Spleen (tissue), 11 donors: ENCODE results near the gene ELAVL2. TPM values are rescaled to one million over a fixed set of nuclear protein-coding genes. Genes with fewer than 3 reads are reported as not detected.

Experiments
- DNase-seq: peaks from one replicate; pipeline ENCODE4 v3.0.0-alpha.2; 2020
- H3K27ac ChIP-seq, 8 donors: fragments of 200-600 bp; sonication (generic) in 7 of 8; 1 replicate in 4 of 8; 2 replicates in 4 of 8; pipeline versions ENCODE4 v1.5.0 to v1.8.0; 2016 to 2021; ENCODE audit warnings: inconsistent platforms in 4 of 8, mild to moderate bottlenecking in 4 of 8, moderate library complexity in 1 of 8
- H3K27me3 ChIP-seq, 7 donors: fragments of 200-600 bp; sonication (generic) in 6 of 7; replicated peaks in 1 of 7; 1 replicate in 4 of 7; 2 replicates in 3 of 7; pipeline versions ENCODE4 v1.5.0 to v1.8.0; 2016 to 2021; ENCODE audit warnings: inconsistent platforms in 3 of 7, mild to moderate bottlenecking in 1 of 7
- H3K36me3 ChIP-seq, 6 donors: fragments of 200-600 bp; sonication (generic) in 5 of 6; 1 replicate in 4 of 6; 2 replicates in 2 of 6; pipeline versions ENCODE4 v1.5.0 to v1.8.0; 2016 to 2021; ENCODE audit warnings: inconsistent platforms in 2 of 6
- H3K4me1 ChIP-seq, 6 donors: fragments of 200-600 bp; sonication (generic) in 5 of 6; 1 replicate in 3 of 6; 2 replicates in 3 of 6; pipeline versions ENCODE4 v1.5.0 to v1.8.0; 2016 to 2021; ENCODE audit warnings: inconsistent platforms in 3 of 6
- H3K4me3 ChIP-seq, 8 donors: fragments of 200-600 bp; sonication (generic) in 7 of 8; 1 replicate in 4 of 8; 2 replicates in 4 of 8; pipeline versions ENCODE4 v1.5.0 to v1.8.0; 2016 to 2021; ENCODE audit warnings: inconsistent platforms in 4 of 8, mild to moderate bottlenecking in 4 of 8, moderate library complexity in 2 of 8
- H3K9me3 ChIP-seq, 8 donors: fragments of 200-600 bp; sonication (generic) in 7 of 8; 1 replicate in 4 of 8; 2 replicates in 4 of 8; pipeline versions ENCODE4 v1.5.0 to v1.8.0; 2016 to 2021; ENCODE audit warnings: inconsistent platforms in 4 of 8
- CTCF ChIP-seq, 11 experiments: fragments of 200-600 bp in 7 of 11; fragments of 450-650 bp in 4 of 11; sonication (generic) in 4 of 11; IDR thresholded peaks in 8 of 11; conservative IDR thresholded peaks in 3 of 11; 1 replicate in 7 of 11; 2 replicates in 4 of 11; pipeline versions ENCODE4 v1.4.0 to v1.8.0; 2016 to 2021; ENCODE audit warnings: antibody characterized with exemption in 11 of 11, inconsistent platforms in 4 of 11, mild to moderate bottlenecking in 1 of 11
- POLR2A ChIP-seq, 3 donors: fragments of 450-650 bp; IDR thresholded peaks; one replicate each; pipeline ENCODE4 v1.5.1; 2017; ENCODE audit warnings: antibody characterized with exemption in 3 of 3, mild to moderate bottlenecking in 1 of 3
- POLR2AphosphoS5 ChIP-seq, 3 donors: sonication (generic); formaldehyde crosslinking; IDR thresholded peaks; one replicate each; pipeline ENCODE4 v1.5.1; 2017; ENCODE audit warnings: antibody characterized with exemption in 3 of 3
- WGBS, 5 donors: extraction: QIAGEN DNeasy Blood & Tissue Kit in 3 of 5; methylation state at CpG; one replicate each; pipeline versions ENCODE4 v1.1.5 to v1.1.7; 2013 to 2018; 5-methylcytosine and 5-hydroxymethylcytosine counted together
- intact Hi-C: fragments of 100-400 bp; cut with DNase I; formaldehyde crosslinking; loops from one replicate; pipeline ENCODE4 v1.15.0; 2023; ENCODE audit warnings: low total_unique reads
- polyA plus RNA-seq, 3 donors: library from polyadenylated mRNA; stranded (reverse); fragments of 200-250 nt; gene quantifications; one replicate each; pipeline ENCODE4 v1.2.1, GENCODE V29; 2013
- total RNA-seq, 7 donors: library from RNA; depleted of rRNA in 3 of 7; stranded (reverse); fragments of >200 nt in 3 of 7; fragmentation: NEBNext Ultra II Directional in 4 of 7; extraction: Animal tissue kit (Norgen Biotek cat#: 25700) in 4 of 7; gene quantifications; one replicate each; pipeline versions ENCODE4 v1.1.0 to v1.2.1, GENCODE V29; 2016 to 2021
- donor health status: healthy with polysubstance abuse.
- donor health status: DM: no; HTN: no; CAD: no; lungs with moderate emphysema.
- donor health status: DM: no; HTN: no; CAD: no.
- donor health status: Bipolar disorder and iron deficiency.
- donor health status: healthy.
- donor health status: DM: no; HTN: no; CAD: no.
- donor health status: DM: yes; HTN: yes; CAD: no.

The ELAVL2 gene
- total and polyA plus RNA-seq, 10 donors, result 0.02 to 0.12 (median 0.03) TPM; not detected in 7

- DNase-seq, result no peak
- H3K27me3 ChIP-seq, result no peaks in the 10 kb centered on the region
- WGBS, 5 donors, result 31 to 43% (median 37%) methylated on average over 2 of the region's 2 CpGs
- H3K4me1 ChIP-seq, result no peaks in the 10 kb centered on the region
- intact Hi-C loops, result no loop called here
- TF ChIP-seq POLR2A (IDR thresholded peaks at IDR 0.05) (no peak), POLR2AphosphoS5 (IDR thresholded peaks at IDR 0.05) (no peak), CTCF (IDR thresholded peaks at IDR 0.05 in 8 of 11, conservative IDR thresholded peaks at IDR 0.05 in 3 of 11) (no peak)
- no peak overlapping the region for H3K4me3 ChIP-seq
- H3K9me3 ChIP-seq, result no peaks in the 10 kb centered on the region
- no peaks in the 10 kb centered on the region for H3K36me3 ChIP-seq
- H3K27ac ChIP-seq, result no peak overlapping the region
Measured at GRCh38 chr9:23779220-23779619, 46.8 kb downstream of the ELAVL2 start.

- Histone ChIP-seq H3K4me1 (no peaks in the 10 kb centered on the region), H3K27me3 (no peaks in the 10 kb centered on the region), H3K36me3 (no peaks in the 10 kb centered on the region), H3K27ac (no peak overlapping the region), H3K4me3 (no peak overlapping the region), H3K9me3 (no peaks in the 10 kb centered on the region)
- WGBS, 5 donors, result 68 to 87% (median 76%) methylated on average over 5 of the region's 5 CpGs
- no peak for DNase-seq
- no peak for TF ChIP-seq POLR2AphosphoS5 (IDR thresholded peaks at IDR 0.05)
- TF ChIP-seq CTCF (IDR thresholded peaks at IDR 0.05 in 8 of 11, conservative IDR thresholded peaks at IDR 0.05 in 3 of 11), result no peak
- no peak for TF ChIP-seq POLR2A (IDR thresholded peaks at IDR 0.05)
- intact Hi-C loops, result no loop called here
Measured at GRCh38 chr9:23777328-23777727, 48.7 kb downstream of the ELAVL2 start.

- H3K36me3 ChIP-seq, result no peaks in the 10 kb centered on the region
- peaks cover 0 to 1% (median 0%) of the 10 kb centered on the region in 8 donors for H3K9me3 ChIP-seq
- 66 to 86% (median 72%) methylated on average over 6 of the region's 6 CpGs for WGBS, 5 donors
- TF ChIP-seq CTCF (IDR thresholded peaks at IDR 0.05 in 8 of 11, conservative IDR thresholded peaks at IDR 0.05 in 3 of 11) (no peak), POLR2A (IDR thresholded peaks at IDR 0.05) (no peak), POLR2AphosphoS5 (IDR thresholded peaks at IDR 0.05) (no peak)
- intact Hi-C loops, result no loop called here
- no peak overlapping the region for H3K27ac ChIP-seq
- H3K4me1 ChIP-seq, result no peaks in the 10 kb centered on the region
- DNase-seq, result no peak
- H3K27me3 ChIP-seq, result no peaks in the 10 kb centered on the region
- no peak overlapping the region for H3K4me3 ChIP-seq
Measured at GRCh38 chr9:23775549-23775948, 50.5 kb downstream of the ELAVL2 start.

- whole genome bisulfite sequencing, 5 donors, result 31 to 43% (median 36%) methylated on average over 2 of the region's 2 CpGs
- intact Hi-C loops, result no loop called here
- no peaks in the 10 kb centered on the region for H3K27me3 ChIP-seq
- no peaks in the 10 kb centered on the region for H3K36me3 ChIP-seq
- no peak overlapping the region for H3K4me3 ChIP-seq
- H3K9me3 ChIP-seq, result peaks cover 0 to 8% (median 0%) of the 10 kb centered on the region in 8 donors
- no peak overlapping the region for H3K27ac ChIP-seq
- no peaks in the 10 kb centered on the region for H3K4me1 ChIP-seq
- no peak for TF ChIP-seq POLR2A (IDR thresholded peaks at IDR 0.05)
- no peak for TF ChIP-seq POLR2AphosphoS5 (IDR thresholded peaks at IDR 0.05)
- no peak for TF ChIP-seq CTCF (IDR thresholded peaks at IDR 0.05 in 8 of 11, conservative IDR thresholded peaks at IDR 0.05 in 3 of 11)
- DNase-seq, result no peak
Measured at GRCh38 chr9:23774266-23774665, 51.8 kb downstream of the ELAVL2 start.
